IPS-NIHi7 (cell line): Measurements from ENCODE around the gene ASCC1.

ENCODE experiments used
- DNase-seq: peaks from one replicate; pipeline ENCODE4 v3.0.0; 2012; ENCODE audit warnings: mixed read lengths; ENCODE audit errors: extremely low spot score

ASCC1 gene

GRCh38 chr10:72098836-72099599 is 117.1 kb downstream of the ASCC1 start:
- no peak for DNase-seq

GRCh38 chr10:72098301-72098835 is 117.7 kb downstream of the ASCC1 start:
- no peak for DNase-seq

- DNase-seq, result no peak
Measured at GRCh38 chr10:72097448-72098300, 118.4 kb downstream of the ASCC1 start.

- DNase-seq, result no peak
Measured at GRCh38 chr10:72096115-72097000, 119.7 kb downstream of the ASCC1 start.

- DNase-seq, result no peak
Measured at GRCh38 chr10:72095195-72095594, 120.9 kb downstream of the ASCC1 start.

- DNase-seq, result no peak
Measured at GRCh38 chr10:72094574-72094973, 121.5 kb downstream of the ASCC1 start.

- DNase-seq, result no peak
Measured at GRCh38 chr10:72093450-72093849, 122.6 kb downstream of the ASCC1 start.

GRCh38 chr10:72092987-72093386 is 123.1 kb downstream of the ASCC1 start:
- DNase-seq, result no peak

- no peak for DNase-seq
Measured at GRCh38 chr10:72092171-72092924, 123.7 kb downstream of the ASCC1 start.

- DNase-seq, result no peak
Measured at GRCh38 chr10:72090326-72090725, 125.8 kb downstream of the ASCC1 start.

- DNase-seq, result no peak
Measured at GRCh38 chr10:72089618-72090017, 126.5 kb downstream of the ASCC1 start.

- no peak for DNase-seq
Measured at GRCh38 chr10:72088889-72089575, 127.0 kb downstream of the ASCC1 start.

- no peak for DNase-seq
Measured at GRCh38 chr10:72087969-72088888, 127.8 kb downstream of the ASCC1 start, which contains the start of gene SPOCK2. Gene SPOCK2 (minus strand): TSS chr10:72088551. CDS start chr10:72088328, 223 bp downstream.

- no peak for DNase-seq
Measured at GRCh38 chr10:72087392-72087968, 128.6 kb downstream of the ASCC1 start.

- peak; percentile 80 for DNase-seq
Measured at GRCh38 chr10:72086466-72087391, 129.3 kb downstream of the ASCC1 start.

- DNase-seq, result no peak
Measured at GRCh38 chr10:72085864-72086465, 130.1 kb downstream of the ASCC1 start.

GRCh38 chr10:72085166-72085565 is 130.9 kb downstream of the ASCC1 start:
- no peak for DNase-seq
